HCT116 (cell line): ENCODE measurements around the gene ARHGAP1. TPM values are rescaled to one million over a fixed set of nuclear protein-coding genes. Genes with fewer than 3 reads are reported as not detected.

Source experiments
- ATAC-seq: fragments of 200-7000 bp; cut with Tn5 transposase; 2 replicates; pipeline ENCODE4 v1.9.1; 2020; ENCODE audit warnings: mild to moderate bottlenecking, moderate library complexity
- BruUV-seq: library from RNA; stranded (reverse); fragments of 400-500 nt; replicated peaks from 2 replicates; lab custom pipeline; 2021; lab: Mats Ljungman, UMichigan
- CTCF ChIA-PET: fragments of 300-600 bp; sonication (Branson Sonifier 250); formaldehyde crosslinking; loops from one replicate; lab custom pipeline; 2021; ENCODE audit warnings: antibody characterized with exemption; lab: Charles Lee
- POLR2A ChIA-PET: fragments of 300-600, 350-600 bp; sonication (Branson Sonifier 250); formaldehyde crosslinking; loops from one replicate; lab custom pipeline; 2021; ENCODE audit warnings: antibody characterized with exemption; lab: Charles Lee
- RAD21 ChIA-PET, 2 experiments: fragments of 300-600 bp; sonication (Branson Sonifier 250); formaldehyde crosslinking; loops; one replicate each; lab custom pipeline; 2023; ENCODE audit warnings: low total read pairs in 2 of 2; ENCODE audit not compliant: uncharacterized antibody in 2 of 2, unreplicated experiment in 2 of 2, low non-redundant PET in 1 of 2; lab: Charles Lee
- DNase-seq: peaks from one replicate; pipeline ENCODE4 v3.0.0-alpha.2; 2010; ENCODE audit warnings: low read depth, low spot score
- H2AFZ ChIP-seq: fragments of 200-600 bp; shearing (Covaris generic), sonication (generic); 2 replicates; pipeline ENCODE4 v1.6.1; 2017; ENCODE audit warnings: low read depth, mixed run types, mixed read lengths, antibody characterized with exemption, low read length; ENCODE audit not compliant: poor library complexity, severe bottlenecking
- H3K27ac ChIP-seq: 2 replicates; pipeline ENCODE4 v1.5.1; 2012; ENCODE audit warnings: low read depth, low read length
- H3K27me3 ChIP-seq: fragments of 200-600 bp; sonication (generic); 2 replicates; pipeline ENCODE4 v1.6.1; 2016; ENCODE audit warnings: mixed run types, low read length, mixed read lengths; ENCODE audit not compliant: insufficient read depth
- H3K36me3 ChIP-seq, 2 experiments: fragments of 200-500 bp in 1 of 2; fragments of 200-600 bp in 1 of 2; sonication (Bioruptor generic) in 1 of 2; sonication (generic) in 1 of 2; 2 replicates each; pipeline versions ENCODE4 v1.5.1 to v1.6.1; 2014 to 2016; ENCODE audit warnings: low read length in 2 of 2, inconsistent platforms in 1 of 2, mixed read lengths in 1 of 2, mixed run types in 1 of 2; ENCODE audit not compliant: insufficient read depth in 2 of 2, control insufficient read depth in 1 of 2
- H3K4me1 ChIP-seq, 2 experiments: fragments of 200-600 bp in 1 of 2; sonication (generic) in 1 of 2; 2 replicates each; pipeline versions ENCODE4 v1.5.1 to v1.6.1; 2012 to 2017; ENCODE audit warnings: low read length in 2 of 2, inconsistent platforms in 1 of 2, mild to moderate bottlenecking in 1 of 2, mixed read lengths in 1 of 2, mixed run types in 1 of 2, moderate library complexity in 1 of 2; ENCODE audit not compliant: insufficient read depth in 2 of 2, control insufficient read depth in 1 of 2
- H3K4me2 ChIP-seq: fragments of 200-600 bp; sonication (generic); 2 replicates; pipeline ENCODE4 v1.6.1; 2017; ENCODE audit warnings: mixed run types, low read length, mixed read lengths
- H3K4me3 ChIP-seq, 2 experiments: fragments of 200-600 bp in 1 of 2; sonication (generic) in 1 of 2; replicated peaks in 1 of 2; 2 replicates each; pipeline ENCODE4 v1.5.1; 2011 to 2016; ENCODE audit warnings: low read length in 2 of 2, control low read depth in 1 of 2, low read depth in 1 of 2, mild to moderate bottlenecking in 1 of 2, mixed read lengths in 1 of 2, mixed run types in 1 of 2
- H3K79me2 ChIP-seq: fragments of 200-600 bp; sonication (generic); 2 replicates; pipeline ENCODE4 v1.6.1; 2017; ENCODE audit warnings: mild to moderate bottlenecking, mixed run types, low read length, moderate library complexity, mixed read lengths; ENCODE audit not compliant: insufficient read depth
- H3K9ac ChIP-seq: fragments of 200-600 bp; sonication (generic); 2 replicates; pipeline ENCODE4 v1.6.1; 2016; ENCODE audit warnings: low read length, mixed read lengths
- H3K9me2 ChIP-seq: fragments of 200-600 bp; sonication (generic), shearing (Covaris generic); 2 replicates; pipeline ENCODE4 v1.6.1; 2017; ENCODE audit warnings: mixed run types, mild to moderate bottlenecking, moderate library complexity; ENCODE audit not compliant: insufficient read depth
- H3K9me3 ChIP-seq, 2 experiments: fragments of 200-500 bp in 1 of 2; fragments of 200-600 bp in 1 of 2; sonication (Bioruptor generic) in 1 of 2; sonication (generic) in 1 of 2; 2 replicates each; pipeline ENCODE4 v1.6.1; 2014 to 2017; ENCODE audit warnings: low read length in 2 of 2, mixed read lengths in 2 of 2, inconsistent platforms in 1 of 2, low read depth in 1 of 2, mild to moderate bottlenecking in 1 of 2, mixed run types in 1 of 2, moderate library complexity in 1 of 2; ENCODE audit not compliant: control insufficient read depth in 1 of 2, insufficient read depth in 1 of 2
- H4K20me1 ChIP-seq: fragments of 200-600 bp; sonication (generic), shearing (Covaris generic); 2 replicates; pipeline ENCODE4 v1.6.1; 2017; ENCODE audit warnings: mixed run types, mild to moderate bottlenecking, moderate library complexity; ENCODE audit not compliant: insufficient read depth
- CBX3 ChIP-seq: IDR thresholded peaks from 2 replicates; pipeline ENCODE4 v1.6.1; 2012; ENCODE audit warnings: low read depth
- CEBPB ChIP-seq: IDR thresholded peaks from 2 replicates; pipeline ENCODE4 v1.6.1; 2012; ENCODE audit warnings: low read depth
- EGR1 ChIP-seq: IDR thresholded peaks from 2 replicates; pipeline ENCODE4 v1.6.1; 2012; ENCODE audit warnings: low read depth
- ELF1 ChIP-seq: IDR thresholded peaks from 2 replicates; pipeline ENCODE4 v1.6.1; 2012; ENCODE audit warnings: low read depth, borderline replicate concordance
- EZH2 ChIP-seq: fragments of 200-600 bp; sonication (generic); IDR thresholded peaks from 2 replicates; pipeline ENCODE4 v1.6.1; 2017; ENCODE audit warnings: antibody characterized with exemption, mixed run types
- FOSL1 ChIP-seq: IDR thresholded peaks from 2 replicates; pipeline ENCODE4 v1.6.1; 2012; ENCODE audit warnings: low read depth
- POLR2AphosphoS5 ChIP-seq: IDR thresholded peaks from 2 replicates; pipeline ENCODE4 v1.6.1; 2011; ENCODE audit warnings: mild to moderate bottlenecking, low read depth, low read length, moderate library complexity
- SP1 ChIP-seq: IDR thresholded peaks from 2 replicates; pipeline ENCODE4 v1.6.1; 2012; ENCODE audit warnings: low read depth
- intact Hi-C: fragments of 100-400 bp; cut with micrococcal nuclease; formaldehyde crosslinking; loops from 2 replicates; pipeline ENCODE4 v1.10.0; 2022
- total RNA-seq: library from RNA; stranded (reverse); gene quantifications from one replicate; pipeline ENCODE4 v1.2.1, GENCODE V29; 2021; ENCODE audit not compliant: unreplicated experiment
- TF ChIP-seq, protein P1 (sequence below), 3 experiments: fragments of 200-600 bp in 1 of 3; sonication (generic) in 1 of 3; IDR thresholded peaks in 2 of 3; conservative IDR thresholded peaks in 1 of 3; 2 replicates each; pipeline ENCODE4 v1.5.1; 2012 to 2017; ENCODE audit warnings: low read depth in 2 of 3, low read length in 2 of 3, antibody characterized with exemption in 1 of 3, borderline replicate concordance in 1 of 3, control low read depth in 1 of 3, mild to moderate bottlenecking in 1 of 3, mixed read lengths in 1 of 3, mixed run types in 1 of 3, moderate library complexity in 1 of 3; ENCODE audit not compliant: insufficient read depth in 1 of 3
- TF ChIP-seq, protein P2 (sequence below): IDR thresholded peaks from 2 replicates; pipeline ENCODE4 v1.6.1; 2011; ENCODE audit warnings: mild to moderate bottlenecking, low read length, moderate library complexity; ENCODE audit not compliant: insufficient replicate concordance; ENCODE audit errors: extremely low read depth
- TF ChIP-seq, protein P3 (sequence below): IDR thresholded peaks from 2 replicates; pipeline ENCODE4 v1.6.1; 2012
- TF ChIP-seq, protein P4 (sequence below): IDR thresholded peaks from 2 replicates; pipeline ENCODE4 v1.6.1; 2012

Gene ARHGAP1
- total RNA-seq, 1 experiment from 2014 or later, result 36.9 TPM

DNA sequence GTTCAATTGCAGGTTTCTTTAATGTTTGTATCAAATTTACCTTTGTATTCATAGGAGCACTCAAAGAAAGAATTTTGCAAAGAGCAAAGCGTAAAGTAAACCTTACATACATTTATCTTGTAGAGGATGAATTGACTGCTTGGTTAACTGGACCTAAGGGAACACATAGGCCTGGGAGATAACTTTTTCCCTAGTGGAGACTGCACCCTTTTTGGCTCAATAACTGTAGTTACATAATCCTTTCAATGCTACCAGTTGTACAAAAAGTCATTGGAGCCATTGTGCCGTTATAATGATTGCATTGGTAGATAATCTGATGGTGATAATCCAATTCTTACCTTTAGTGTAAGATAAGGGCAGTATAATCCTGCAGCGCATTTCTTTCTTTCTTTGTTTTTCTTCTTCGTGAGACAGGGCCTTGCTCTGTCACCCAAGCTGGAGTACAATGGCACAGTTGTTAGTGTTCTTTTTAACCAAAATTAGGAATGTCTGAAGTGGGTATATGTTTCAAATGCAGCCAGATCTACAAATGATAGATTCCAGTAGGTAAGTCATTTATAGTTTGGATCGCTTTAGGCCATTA lies 64.8 kb downstream of the ARHGAP1 start:
- CTCF ChIA-PET, result no interaction called here
- RAD21 ChIA-PET, result no interaction called here
- H4K20me1 ChIP-seq, result no peaks in the 10 kb centered on the region
- H3K27me3 ChIP-seq, result no peaks in the 10 kb centered on the region
- TF ChIP-seq, protein P1, sequence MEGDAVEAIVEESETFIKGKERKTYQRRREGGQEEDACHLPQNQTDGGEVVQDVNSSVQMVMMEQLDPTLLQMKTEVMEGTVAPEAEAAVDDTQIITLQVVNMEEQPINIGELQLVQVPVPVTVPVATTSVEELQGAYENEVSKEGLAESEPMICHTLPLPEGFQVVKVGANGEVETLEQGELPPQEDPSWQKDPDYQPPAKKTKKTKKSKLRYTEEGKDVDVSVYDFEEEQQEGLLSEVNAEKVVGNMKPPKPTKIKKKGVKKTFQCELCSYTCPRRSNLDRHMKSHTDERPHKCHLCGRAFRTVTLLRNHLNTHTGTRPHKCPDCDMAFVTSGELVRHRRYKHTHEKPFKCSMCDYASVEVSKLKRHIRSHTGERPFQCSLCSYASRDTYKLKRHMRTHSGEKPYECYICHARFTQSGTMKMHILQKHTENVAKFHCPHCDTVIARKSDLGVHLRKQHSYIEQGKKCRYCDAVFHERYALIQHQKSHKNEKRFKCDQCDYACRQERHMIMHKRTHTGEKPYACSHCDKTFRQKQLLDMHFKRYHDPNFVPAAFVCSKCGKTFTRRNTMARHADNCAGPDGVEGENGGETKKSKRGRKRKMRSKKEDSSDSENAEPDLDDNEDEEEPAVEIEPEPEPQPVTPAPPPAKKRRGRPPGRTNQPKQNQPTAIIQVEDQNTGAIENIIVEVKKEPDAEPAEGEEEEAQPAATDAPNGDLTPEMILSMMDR (IDR thresholded peaks at IDR 0.05 in 2 of 3, conservative IDR thresholded peaks at IDR 0.05 in 1 of 3; ENCODE audit: borderline replicate concordance in 1 of 3, insufficient read depth in 1 of 3, low read depth in 2 of 3, low read length in 2 of 3), result no peak
- no peak for TF ChIP-seq CBX3
- no peak for TF ChIP-seq CEBPB
- TF ChIP-seq, protein P2, sequence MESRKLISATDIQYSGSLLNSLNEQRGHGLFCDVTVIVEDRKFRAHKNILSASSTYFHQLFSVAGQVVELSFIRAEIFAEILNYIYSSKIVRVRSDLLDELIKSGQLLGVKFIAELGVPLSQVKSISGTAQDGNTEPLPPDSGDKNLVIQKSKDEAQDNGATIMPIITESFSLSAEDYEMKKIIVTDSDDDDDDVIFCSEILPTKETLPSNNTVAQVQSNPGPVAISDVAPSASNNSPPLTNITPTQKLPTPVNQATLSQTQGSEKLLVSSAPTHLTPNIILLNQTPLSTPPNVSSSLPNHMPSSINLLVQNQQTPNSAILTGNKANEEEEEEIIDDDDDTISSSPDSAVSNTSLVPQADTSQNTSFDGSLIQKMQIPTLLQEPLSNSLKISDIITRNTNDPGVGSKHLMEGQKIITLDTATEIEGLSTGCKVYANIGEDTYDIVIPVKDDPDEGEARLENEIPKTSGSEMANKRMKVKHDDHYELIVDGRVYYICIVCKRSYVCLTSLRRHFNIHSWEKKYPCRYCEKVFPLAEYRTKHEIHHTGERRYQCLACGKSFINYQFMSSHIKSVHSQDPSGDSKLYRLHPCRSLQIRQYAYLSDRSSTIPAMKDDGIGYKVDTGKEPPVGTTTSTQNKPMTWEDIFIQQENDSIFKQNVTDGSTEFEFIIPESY, result no peak
- TF ChIP-seq FOSL1, result no peak
- no peak for TF ChIP-seq ELF1
- no peak for TF ChIP-seq EZH2
- TF ChIP-seq, protein P3, sequence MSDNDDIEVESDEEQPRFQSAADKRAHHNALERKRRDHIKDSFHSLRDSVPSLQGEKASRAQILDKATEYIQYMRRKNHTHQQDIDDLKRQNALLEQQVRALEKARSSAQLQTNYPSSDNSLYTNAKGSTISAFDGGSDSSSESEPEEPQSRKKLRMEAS, result no peak
- no peak for TF ChIP-seq EGR1
- TF ChIP-seq SP1, result no peak
- TF ChIP-seq POLR2AphosphoS5, result no peak
- TF ChIP-seq, protein P4, sequence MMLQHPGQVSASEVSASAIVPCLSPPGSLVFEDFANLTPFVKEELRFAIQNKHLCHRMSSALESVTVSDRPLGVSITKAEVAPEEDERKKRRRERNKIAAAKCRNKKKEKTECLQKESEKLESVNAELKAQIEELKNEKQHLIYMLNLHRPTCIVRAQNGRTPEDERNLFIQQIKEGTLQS, result no peak
- H3K9me3 ChIP-seq, result no peaks in the 10 kb centered on the region
- H3K4me1 ChIP-seq, result peaks cover 6 to 8% of the 10 kb centered on the region in 2 experiments; a peak in 3 of 4 replicates
- POLR2A ChIA-PET, result no interaction called here
- H3K4me3 ChIP-seq, result no peak overlapping the region
- no peak overlapping the region for H3K9ac ChIP-seq
- no peak overlapping the region for H3K4me2 ChIP-seq
- H3K9me2 ChIP-seq, result no peaks in the 10 kb centered on the region
- no peak for DNase-seq
- peaks cover 0 to 5% of the 10 kb centered on the region in 2 experiments; a peak in 2 of 4 replicates for H3K36me3 ChIP-seq
- no peak overlapping the region for H3K27ac ChIP-seq
- no peak for ATAC-seq
- no TSS peak for BruUV-seq
- no peaks in the 10 kb centered on the region for H3K79me2 ChIP-seq
- no peak overlapping the region for H2AFZ ChIP-seq
- intact Hi-C loops, result no loop called here
